Activated CD4-positive, alpha-beta T cell treated with anti-CD3 and anti-CD28 coated beads, Interleukin-10, Interleukin-2, amounts not matched to agents 100 ng/mL and 50 ng/mL, durations not matched to agents 16 hours and 8 hours (primary cell): Measurements from ENCODE around the gene CLCF1.
"Not testable (repeated sequence)": the region's sequence is repeated elsewhere in the genome, so short reads cannot be mapped to it uniquely, and the experiment has no call there.

Experiments
- DNase-seq: peaks from one replicate; pipeline ENCODE4 v3.0.0-alpha.2; 2020

The CLCF1 gene

DNA sequence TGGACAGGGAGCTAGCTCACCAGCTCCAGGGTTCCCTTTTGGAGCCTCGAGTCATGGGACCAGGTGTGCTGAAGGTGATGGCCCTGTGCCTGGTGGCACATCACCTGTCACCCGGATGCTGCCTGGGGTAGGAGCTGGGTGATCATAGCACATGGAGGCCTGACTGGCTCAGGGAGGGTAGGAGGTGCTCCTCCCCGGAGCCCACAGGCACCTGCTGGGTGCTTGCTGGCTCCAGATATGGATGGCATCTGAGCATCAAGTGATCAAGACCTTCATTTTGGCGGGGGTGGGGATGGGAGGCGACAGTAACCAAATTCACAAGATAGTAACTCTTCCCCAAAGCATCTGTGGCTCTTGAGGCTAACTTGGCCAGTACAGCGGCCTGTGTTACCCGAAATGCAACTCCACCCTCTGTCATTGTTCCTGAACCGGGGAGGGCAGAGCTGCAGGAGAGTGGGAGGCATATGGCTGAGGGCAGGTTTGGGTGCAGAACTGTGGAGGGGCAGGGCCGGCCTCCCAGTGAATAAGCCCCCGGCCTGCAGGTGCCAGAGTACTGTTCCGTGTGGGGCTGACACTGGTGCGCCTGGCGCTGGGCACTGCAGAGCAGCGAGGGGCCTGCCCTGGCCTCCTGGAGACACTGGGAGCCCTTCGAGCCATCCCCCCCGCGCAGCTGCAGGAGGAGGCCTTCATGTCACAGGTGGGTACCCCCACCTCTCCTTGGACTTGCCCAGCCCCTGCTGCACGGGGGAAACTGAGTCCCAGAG lies 35.2 kb upstream of the CLCF1 start:
- peak; percentile 55 for DNase-seq

DNA sequence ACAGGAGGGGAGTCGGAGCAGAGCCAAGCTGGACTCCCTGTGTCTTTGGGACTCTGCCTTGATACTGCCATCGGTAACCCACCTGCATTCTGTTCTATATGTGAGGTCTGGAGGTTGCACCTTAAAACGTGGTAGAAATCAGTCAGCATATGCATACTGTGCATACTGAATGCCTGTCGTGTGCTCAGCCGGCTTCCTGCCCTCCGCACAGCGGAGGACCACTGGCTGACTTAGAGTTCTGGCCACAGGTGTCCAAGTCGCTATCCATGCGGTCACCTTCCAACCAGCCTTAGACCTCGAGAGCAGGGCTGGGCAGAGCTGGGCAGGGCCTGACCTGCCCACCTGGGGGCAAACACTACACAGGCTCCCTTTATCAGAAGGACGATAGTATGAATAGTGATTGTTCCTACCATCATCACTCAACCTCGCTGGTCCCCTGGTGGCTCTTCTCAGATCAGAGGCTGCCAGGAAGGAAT lies 34.3 kb upstream of the CLCF1 start:
- DNase-seq, result no peak

DNA sequence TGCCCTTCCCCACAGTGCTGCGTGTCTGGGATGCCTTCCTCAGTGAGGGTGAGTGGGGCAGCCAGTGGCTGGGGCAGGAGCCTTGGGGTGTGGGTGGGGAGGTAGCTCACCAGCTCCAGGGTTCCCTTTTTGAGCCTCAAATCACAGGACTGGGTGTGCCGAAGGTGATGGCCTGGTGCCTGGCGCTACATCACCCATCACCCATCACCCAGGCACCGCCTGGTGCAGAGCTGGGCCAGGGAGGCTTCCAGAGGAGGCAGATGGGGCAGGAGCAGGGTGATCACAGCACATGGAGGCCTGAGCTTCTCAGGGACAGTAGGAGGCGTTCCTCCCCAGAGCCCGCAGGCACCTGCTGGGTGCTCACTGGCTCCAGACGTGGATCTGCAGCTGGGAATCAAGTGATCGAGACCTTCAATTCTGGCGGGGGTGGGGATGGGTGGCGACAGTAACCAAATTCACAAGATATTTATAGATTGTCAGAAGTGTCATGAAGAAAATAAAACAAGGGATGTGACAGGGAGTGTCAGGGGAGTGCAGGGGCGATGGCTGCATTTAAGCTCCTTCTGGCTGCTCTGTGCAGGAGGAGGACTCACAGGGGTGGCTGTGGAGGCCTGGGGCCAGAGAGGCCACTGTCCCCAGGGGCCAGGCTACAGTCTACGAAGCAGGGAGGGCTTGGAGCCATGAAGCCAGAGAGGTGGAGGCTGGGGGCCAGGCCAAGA lies 33.7 kb upstream of the CLCF1 start:
- DNase-seq, result peak; percentile 49

DNA sequence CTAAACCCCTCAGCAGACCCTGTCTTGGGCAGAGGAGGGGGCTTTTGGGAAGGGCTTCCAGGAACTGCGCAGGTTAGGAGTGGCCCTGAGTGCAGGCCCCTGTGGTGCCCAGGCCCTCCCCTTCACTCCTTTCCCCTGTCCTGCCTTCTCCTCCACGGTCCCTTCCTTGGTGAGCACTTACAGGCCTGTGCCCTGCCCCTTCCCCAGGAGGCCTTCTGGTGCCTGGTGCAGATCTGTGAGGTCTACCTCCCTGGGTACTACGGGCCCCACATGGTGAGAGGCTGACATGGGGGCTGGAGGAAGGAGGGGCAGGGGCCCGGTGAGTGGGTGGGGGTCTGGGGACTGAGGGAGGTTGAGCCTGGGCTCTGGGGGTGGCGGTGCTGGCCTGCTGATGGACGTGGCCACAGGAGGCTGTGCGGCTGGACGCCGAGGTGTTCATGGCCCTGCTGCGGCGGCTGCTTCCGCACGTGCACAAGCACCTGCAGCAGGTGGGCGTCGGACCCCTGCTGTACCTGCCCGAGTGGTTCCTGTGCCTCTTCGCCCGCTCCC lies 33.1 kb upstream of the CLCF1 start:
- no peak for DNase-seq

DNA sequence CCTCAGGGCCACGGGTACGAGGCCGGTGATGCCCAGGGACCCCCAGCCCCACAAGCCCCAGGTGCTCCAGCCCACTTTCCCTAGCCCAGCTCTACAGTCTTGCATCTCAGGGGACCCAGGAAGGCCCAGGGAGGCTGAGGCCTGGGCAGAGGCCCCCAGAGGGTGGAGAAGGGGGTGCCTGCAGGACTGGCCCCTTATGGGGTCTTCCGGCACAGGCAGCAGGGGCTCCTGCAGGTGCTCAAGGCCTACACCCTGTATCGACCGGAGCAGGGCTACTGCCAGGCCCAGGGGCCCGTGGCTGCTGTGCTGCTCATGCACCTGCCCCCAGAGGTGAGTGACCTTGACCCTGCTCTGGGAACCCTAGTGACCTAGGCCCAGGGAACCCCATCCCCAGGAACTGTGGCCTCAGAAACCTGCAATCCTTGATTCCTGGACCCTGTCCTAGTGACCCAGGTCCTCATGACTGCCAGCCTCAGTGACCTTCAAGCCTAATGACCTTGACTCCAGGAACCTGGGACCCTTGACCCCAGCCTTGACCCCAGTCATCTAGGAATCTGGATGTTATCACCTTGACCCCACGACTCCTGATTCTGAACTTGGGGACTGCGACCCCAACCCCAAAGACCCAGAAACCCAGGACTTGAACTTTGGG lies 32.4 kb upstream of the CLCF1 start:
- DNase-seq, result no peak

DNA sequence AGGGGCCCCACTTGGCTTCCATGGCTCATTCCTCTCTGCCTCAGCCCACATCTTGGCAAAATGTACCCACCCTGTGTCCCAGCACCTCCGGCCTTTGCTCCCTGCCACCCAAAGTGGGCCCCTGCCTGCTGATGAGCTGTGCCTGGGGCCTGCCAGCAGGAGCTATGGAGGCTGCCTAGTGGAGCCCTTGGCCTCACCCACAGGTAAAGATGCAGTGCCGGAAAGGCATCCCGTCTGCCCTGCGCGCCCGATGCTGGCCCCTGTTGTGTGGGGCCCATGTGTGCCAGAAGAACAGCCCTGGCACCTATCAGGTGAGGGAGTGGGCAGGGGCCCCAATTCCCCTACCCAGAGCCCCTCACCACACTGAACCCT lies 31.8 kb upstream of the CLCF1 start:
- peak; percentile 51 for DNase-seq

DNA sequence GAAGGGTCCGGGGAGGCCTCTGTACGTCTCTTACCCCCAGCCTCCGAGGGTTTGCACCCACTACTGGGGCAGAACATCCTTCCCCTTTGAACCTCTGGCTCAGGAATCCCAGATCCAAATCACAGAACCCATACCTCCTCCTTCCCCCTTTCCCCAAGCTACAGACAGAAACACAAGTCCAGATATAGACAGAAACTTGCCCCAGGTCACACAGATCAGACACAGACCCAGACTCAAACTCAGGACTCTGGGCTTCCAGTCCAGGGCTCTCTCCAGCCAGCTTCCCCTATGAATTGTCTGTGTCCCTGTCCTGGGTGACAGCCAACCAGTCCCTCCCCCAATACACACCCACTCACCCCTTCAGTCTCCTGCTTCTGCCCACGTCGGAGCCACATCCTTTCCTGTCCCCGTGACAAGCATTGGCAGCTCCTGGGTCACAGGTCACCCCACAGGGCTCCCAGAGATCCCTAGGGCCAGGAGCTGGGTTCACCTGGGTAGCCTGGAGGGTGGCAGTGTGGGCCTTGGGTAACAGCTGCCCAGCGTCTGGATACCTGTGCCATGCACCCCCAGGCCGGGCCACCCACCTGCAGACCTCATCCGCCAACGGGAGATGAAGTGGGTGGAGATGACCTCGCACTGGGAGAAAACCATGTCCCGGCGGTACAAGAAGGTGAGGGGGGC lies 31.3 kb upstream of the CLCF1 start:
- peak; percentile 82 for DNase-seq

DNA sequence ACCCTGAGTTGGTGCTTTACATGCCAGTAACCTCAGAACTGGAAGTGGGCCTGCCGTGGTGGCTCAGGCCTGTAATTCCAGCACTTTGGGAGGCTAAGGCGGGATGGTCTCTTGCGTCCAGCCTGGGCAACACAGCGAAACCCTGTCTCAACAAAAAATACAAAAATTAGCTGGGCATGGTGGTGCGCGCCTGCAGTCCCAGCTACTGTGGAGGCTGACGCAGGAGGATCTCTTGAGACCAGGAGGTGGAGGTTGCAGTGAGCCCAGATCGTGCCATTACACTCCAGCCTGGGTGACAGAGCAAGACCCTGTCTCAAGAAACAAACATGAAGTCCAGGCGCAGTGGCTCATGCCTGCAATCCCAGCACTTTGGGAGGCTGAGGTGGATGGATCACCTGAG lies 29.7 kb upstream of the CLCF1 start:
- not testable (repeated sequence) for DNase-seq

DNA sequence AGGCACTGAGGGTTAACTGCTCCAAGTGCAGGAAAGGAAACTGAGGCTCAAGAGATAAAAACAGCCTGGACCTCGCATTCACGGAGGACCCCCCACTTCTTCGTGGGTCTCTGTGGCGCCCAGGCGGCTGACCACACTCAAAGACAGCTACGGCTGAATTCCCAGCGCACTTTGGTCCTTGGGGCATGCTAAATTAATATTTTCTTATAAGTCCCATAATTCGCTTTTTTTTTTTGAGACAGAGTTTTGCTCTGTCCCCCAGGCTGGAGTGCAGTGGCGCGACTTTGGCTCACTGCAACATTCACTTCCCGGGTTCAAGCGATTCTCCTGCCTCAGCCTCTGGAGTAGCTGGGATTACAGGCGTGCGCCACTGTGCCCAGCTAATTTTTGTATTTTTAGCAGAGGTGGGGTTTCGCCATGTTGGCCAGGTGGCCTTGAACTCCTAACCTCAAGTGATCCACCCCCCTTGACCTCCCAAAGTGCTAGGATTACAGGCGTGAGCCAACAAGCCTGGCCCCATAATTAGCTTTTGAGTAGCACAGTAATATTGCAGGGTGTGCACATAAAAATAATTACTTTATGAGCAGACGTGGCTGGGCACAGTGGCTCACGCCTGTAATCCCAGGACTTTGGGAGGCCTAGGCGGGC lies 28.9 kb upstream of the CLCF1 start:
- DNase-seq, result not testable (repeated sequence)

DNA sequence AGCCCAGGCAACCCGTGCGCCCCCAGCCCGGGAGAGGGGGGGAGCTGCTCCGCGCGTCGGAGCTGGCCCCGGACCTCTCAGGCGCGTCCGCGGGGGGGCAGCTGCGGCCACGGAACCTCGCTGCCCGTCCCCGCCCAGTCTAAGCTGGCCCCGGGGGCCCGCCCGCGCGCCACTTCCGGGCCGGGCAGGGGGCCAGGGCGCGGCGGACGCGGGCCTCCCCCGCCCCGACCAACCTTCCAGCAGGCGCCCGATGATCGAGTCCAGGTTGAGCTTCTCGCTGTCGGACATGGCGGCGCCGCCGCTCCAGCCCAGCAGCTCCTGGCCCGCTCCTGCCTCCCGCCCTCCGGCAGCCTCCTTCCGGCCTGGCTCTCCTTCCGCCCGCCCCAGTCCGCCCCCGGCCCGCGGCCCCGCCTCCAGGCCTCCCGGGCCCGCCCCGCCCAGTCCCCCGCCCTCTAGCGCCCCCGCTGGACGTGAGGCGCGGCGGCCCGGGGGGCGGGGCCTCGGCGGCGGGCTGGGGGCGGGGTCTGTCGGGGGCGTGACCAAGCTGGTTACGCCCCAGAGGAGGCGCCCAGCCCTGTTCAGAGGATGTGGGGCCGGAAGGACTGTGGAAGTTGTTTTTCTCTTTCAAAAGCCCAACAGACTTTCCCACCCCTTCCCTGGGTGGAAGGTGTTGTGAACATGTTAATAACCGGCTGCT lies 28.2 kb upstream of the CLCF1 start, which contains the start of gene PPP1CA:
PPP1CA (minus strand) TSS at position 364 of the 697 bp plus-strand sequence; CDS start at position 288, 76 bp downstream.
- peak; percentile 94 for DNase-seq

DNA sequence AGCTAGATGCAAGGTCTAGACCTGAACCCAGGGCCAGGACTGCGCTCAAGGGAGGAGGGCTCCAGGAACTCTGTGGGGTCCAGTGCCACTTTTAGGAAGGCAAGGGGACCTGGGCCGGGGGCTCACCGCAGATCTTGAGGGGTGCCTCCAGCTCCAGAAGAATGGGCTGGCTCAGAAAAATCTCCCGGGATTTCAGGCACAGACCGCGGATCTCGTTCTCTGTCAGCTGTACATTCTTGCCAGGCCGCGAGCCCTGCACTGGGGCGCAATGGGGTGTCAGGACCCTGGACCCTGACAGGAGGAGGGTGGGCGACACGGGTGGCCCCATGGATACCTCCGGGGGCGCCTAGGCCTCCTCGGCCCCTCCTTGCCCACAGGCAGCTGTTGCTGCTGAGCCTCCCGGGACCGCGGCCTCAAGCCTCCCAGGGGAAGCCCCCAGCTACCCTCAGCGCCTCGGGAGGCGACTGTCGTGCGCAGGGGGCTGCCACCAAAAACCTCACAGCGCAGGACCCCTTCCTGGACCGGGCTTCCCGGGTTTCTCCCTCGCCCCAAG lies 27.6 kb upstream of the CLCF1 start:
- DNase-seq, result no peak

DNA sequence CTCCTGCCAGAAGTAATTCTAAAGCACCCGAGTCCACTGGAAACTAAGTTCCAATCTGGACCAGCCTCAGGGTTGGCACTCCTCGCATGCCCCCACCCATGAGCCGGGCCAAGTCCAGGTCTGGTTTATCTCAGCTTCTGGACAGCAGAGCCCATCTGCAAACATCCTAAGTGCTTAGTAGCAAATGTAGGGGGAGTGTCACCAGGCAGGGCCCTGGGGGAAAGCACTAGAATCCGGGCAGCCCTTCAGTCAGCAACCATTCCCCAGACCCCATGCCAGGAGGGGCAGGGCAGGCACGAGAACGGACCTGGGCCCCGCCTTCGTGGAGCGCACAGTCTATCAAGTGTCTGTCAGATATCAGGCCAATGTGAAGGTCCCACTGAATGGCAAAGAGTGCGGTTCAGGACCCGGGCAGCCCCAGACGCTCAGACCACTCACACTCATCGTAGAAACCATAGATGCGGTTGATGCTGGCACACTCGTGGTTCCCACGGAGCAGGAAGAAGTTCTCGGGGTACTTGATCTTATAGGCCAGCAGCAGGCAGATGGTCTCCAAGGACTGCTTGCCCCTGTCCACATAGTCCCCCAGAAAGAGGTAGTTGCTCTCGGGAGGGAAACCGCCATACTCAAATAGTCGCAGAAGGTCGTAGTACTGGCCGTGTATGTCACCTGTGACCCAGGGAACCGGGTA lies 27.0 kb upstream of the CLCF1 start:
- DNase-seq, result peak; percentile 42

DNA sequence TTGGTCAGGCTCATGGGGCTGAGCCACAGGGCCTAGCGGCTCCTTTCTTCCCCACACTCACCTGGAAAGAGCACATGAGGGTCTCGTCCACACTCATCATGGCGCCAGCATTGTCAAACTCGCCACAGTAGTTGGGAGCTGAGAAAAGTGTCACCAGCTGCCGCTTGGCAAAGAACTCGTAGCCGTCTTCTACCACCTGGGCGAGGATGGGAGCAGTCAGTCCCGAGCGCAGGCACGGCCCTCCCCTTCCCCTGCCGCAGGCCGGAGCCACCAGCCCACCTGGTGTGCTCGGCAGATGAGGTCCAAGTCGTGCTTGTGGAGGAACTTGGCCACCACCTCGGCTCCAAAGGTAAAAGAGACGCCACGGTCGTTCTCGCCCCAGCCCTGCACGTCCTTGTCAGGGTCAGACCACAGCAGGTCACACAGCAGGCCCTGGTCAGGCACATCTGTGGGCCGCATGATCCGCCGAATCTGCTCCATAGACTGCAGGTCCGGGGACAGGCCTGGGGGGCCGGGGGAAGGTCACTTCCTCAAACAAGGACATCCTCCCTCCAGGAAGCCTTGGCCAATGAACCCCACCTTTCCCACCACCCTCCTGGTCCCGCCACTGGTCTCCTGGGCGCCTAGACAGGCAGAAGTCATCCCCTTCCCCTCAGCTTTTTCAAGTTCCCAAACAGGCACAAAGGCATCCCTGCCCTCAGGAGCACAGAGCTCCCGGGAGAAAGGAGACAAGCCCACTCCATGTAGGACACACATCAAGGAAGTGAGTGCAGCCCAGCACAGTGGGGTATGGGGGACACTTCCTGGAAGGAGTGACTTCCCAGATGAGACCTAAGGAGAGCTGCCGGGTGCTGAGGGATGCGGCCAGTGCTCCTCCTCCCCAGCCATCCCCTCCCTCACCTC lies 25.5 kb upstream of the CLCF1 start:
- no peak for DNase-seq

DNA sequence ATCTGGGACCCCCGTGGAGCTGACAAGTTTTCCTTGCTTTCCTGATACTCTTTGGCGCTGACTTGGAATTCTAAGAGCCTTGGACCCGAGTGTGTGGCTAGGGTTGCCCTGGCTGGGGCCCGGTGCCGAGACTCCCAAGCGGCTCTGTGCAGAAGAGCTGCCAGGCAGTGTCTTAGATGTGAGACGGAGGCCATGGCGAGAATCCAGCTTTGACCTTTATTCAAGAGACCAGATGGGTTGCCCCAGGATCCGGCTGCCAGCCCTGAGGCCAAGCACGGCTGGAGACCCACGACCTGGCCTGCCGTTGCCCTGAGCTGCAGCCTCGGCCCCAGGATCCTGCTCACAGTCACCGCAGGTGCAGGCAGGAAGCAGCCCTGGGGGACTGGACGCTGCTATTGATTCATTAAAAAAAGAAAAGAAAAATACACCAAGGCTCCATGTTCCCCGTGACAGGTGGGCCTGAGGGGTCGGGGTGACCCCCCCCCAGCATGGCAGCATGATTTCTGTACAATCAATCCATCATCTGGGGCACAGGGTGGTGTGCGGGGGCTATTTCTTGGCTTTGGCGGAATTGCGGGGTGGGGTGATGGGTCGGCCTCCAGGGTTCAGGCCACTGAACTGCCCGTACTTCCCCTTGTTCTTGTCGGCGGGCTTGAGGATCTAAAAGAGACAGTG lies 24.7 kb upstream of the CLCF1 start:
- DNase-seq, result no peak

DNA sequence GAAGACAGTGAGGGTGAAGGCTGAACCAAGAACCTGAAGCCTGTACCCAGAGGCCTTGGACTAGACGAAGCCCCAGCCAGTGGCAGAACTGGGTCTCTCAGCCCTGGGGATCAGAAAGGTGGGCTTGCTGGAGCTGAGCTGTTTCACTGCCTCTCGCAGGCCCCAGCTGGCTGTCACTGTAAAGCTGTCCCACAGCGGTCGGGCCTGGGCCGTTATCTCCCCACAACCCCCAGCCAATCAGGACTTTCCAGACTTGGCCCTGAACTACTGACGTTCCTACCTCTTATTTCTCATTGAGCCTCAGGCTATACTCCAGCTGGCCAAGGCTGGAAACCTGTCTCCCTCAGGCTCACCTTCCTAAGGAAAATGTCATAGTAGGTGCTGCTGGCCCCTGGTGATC lies 24.1 kb upstream of the CLCF1 start:
- no peak for DNase-seq

DNA sequence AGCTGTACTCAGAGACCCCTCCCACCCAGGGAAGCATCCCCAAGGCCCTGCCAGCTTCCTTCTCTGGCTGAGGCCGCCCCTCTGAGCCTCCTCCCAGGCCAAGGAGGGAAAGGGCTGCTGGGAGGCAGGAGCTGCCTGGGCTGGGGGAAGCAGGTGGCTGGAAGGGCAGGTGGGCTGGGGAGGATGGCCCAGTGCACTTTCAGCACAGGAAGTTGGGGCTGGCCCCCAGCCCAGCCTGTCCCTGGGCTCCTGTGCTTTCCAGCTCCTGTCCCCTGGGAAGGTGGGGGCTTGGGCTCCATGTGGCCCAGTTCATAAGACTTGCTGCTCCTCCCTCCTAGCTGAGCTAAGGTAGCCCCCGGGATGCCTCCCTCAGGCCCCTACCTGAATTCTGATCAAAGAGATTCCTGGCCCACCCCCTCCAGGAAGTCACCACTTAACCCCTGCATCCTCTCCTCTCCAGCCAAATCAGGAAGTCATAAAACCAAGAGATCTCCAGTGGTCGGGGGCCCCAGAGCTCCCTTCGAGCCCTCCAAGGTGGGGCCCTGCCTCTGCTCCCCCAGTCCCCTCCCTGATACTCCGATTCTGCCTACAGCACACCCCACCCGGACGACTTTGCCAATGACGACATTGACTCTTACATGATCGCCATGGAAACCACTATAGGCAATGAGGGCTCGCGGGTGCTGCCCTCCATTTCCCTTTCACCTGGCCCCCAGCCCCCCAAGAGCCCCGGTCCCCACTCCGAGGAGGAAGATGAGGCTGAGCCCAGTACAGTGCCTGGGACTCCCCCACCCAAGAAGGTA lies 23.4 kb upstream of the CLCF1 start:
- DNase-seq, result no peak

DNA sequence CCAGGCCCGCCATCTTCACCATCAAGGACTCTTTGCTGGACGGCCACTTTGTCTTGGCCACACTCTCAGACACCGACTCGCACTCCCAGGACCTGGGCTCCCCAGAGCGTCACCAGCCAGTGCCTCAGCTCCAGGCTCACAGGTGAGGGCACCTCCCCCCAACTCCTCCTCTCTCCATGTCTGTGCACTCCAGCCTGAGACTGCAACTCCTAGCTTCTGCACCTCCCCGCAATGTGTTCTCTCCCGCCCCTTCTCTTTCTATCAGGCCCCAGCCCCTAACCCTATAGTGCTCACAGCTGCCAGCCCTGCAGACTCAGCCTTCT lies 22.8 kb upstream of the CLCF1 start:
- no peak for DNase-seq

DNA sequence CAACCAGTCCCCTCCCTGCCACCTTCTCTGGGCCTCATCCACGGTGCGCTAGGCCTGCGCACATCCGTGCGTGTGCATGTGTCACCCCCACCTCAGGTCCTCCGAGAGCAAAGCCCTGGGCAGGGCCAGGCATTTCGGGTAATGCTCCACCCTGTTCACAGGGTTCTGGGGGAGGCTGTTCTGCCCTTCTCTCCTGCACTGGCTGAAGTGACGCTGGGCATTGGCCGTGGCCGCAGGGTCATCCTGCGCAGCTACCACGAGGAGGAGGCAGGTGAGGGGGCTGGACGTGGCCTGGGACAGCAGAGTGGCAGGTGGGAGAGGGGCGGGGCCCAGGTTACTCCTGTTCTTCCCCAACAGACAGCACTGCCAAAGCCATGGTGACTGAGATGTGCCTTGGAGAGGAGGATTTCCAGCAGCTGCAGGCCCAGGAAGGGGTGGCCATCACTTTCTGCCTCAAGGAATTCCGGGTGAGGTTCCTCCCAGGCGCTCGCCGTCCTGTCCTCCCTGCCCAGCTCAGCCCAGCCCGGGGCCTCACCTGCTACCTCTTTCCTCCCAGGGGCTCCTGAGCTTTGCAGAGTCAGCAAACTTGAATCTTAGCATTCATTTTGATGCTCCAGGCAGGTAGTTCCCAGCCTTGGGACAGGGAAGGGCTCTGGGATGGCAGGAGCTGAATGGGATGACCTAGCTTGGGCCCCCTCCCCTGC lies 22.3 kb upstream of the CLCF1 start:
- no peak for DNase-seq
